HepG2 (cell line): ENCODE measurements around the gene ZNF593OS. TPM values are rescaled to one million over a fixed set of nuclear protein-coding genes. Genes with fewer than 3 reads are reported as not detected.

Source experiments
- ESRRA ChIP-seq: sonication (generic); formaldehyde crosslinking; IDR thresholded peaks from 2 replicates; pipeline ENCODE4 v1.5.1; 2020; ENCODE audit warnings: mild to moderate bottlenecking, low read depth, missing genetic modification reagents
- ETV6 ChIP-seq: sonication (generic); formaldehyde crosslinking; conservative IDR thresholded peaks from 2 replicates; pipeline ENCODE4 v1.4.0; 2020; ENCODE audit warnings: missing genetic modification reagents
- GABPB1 ChIP-seq: IDR thresholded peaks from 2 replicates; pipeline ENCODE4 v1.6.1; 2016; ENCODE audit warnings: mild to moderate bottlenecking, missing genetic modification reagents, moderate library complexity, missing compliant biosample characterization
- HNRNPUL1 ChIP-seq: fragments of 200-400 bp; formaldehyde crosslinking; IDR thresholded peaks from 2 replicates; pipeline ENCODE4 v1.6.1; 2017; ENCODE audit warnings: low read depth, mild to moderate bottlenecking, low read length, moderate library complexity
- JUNB ChIP-seq: sonication (generic); formaldehyde crosslinking; IDR thresholded peaks from 2 replicates; pipeline ENCODE4 v1.8.0; 2022; ENCODE audit warnings: missing genetic modification reagents, mild to moderate bottlenecking, borderline replicate concordance
- KDM6A ChIP-seq: IDR thresholded peaks from 2 replicates; pipeline ENCODE4 v1.6.1; 2016; ENCODE audit warnings: low read depth
- NCOA2 ChIP-seq: sonication (generic); formaldehyde crosslinking; IDR thresholded peaks from 2 replicates; pipeline ENCODE4 v1.8.0; 2022; ENCODE audit warnings: inconsistent platforms
- NFKBIZ ChIP-seq: IDR thresholded peaks from 2 replicates; pipeline ENCODE4 v1.6.1; 2018; ENCODE audit warnings: missing genetic modification reagents, missing compliant biosample characterization
- PAF1 ChIP-seq: IDR thresholded peaks from 2 replicates; pipeline ENCODE4 v1.6.1; 2016; ENCODE audit warnings: missing genetic modification reagents, missing compliant biosample characterization
- REPIN1 ChIP-seq: sonication (generic); formaldehyde crosslinking; IDR thresholded peaks from 2 replicates; pipeline ENCODE4 v1.8.0; 2022; ENCODE audit warnings: missing genetic modification reagents, low read depth, mild to moderate bottlenecking, borderline replicate concordance
- RFX3 ChIP-seq: IDR thresholded peaks from 2 replicates; pipeline ENCODE4 v1.6.1; 2016; ENCODE audit warnings: missing biosample characterization, missing genetic modification reagents
- SIN3A ChIP-seq: IDR thresholded peaks from 2 replicates; pipeline ENCODE4 v1.6.1; 2011; ENCODE audit warnings: low read depth, mild to moderate bottlenecking, control low read depth, low read length, borderline replicate concordance
- ZFP1 ChIP-seq: IDR thresholded peaks from 2 replicates; pipeline ENCODE4 v1.6.1; 2016
- ZNF101 ChIP-seq: sonication (generic); formaldehyde crosslinking; IDR thresholded peaks from 2 replicates; pipeline ENCODE4 v1.4.0; 2020; ENCODE audit warnings: mild to moderate bottlenecking, low read depth, missing genetic modification reagents, borderline replicate concordance
- ZNF44 ChIP-seq: sonication (generic); formaldehyde crosslinking; IDR thresholded peaks from 2 replicates; pipeline ENCODE4 v1.5.1; 2020; ENCODE audit warnings: mild to moderate bottlenecking, missing genetic modification reagents
- ZNF441 ChIP-seq: sonication (generic); formaldehyde crosslinking; IDR thresholded peaks from 2 replicates; pipeline ENCODE4 v1.7.0; 2021; ENCODE audit warnings: missing genetic modification reagents, borderline replicate concordance
- ZNF530 ChIP-seq: sonication (generic); formaldehyde crosslinking; IDR thresholded peaks from 2 replicates; pipeline ENCODE4 v1.5.0; 2020; ENCODE audit warnings: low read depth, mild to moderate bottlenecking, missing genetic modification reagents
- ZNF777 ChIP-seq: sonication (generic); formaldehyde crosslinking; IDR thresholded peaks from 2 replicates; pipeline ENCODE4 v1.4.0; 2020; ENCODE audit warnings: missing genetic modification reagents
- polyA plus RNA-seq, 8 experiments: library from polyadenylated mRNA; depleted of rRNA in 3 of 8; stranded (reverse) in 7 of 8; unstranded in 1 of 8; fragments of >200 nt; fragmentation: Illumina TruSeq in 4 of 8; extraction: Trizol in 4 of 8; gene quantifications; 2 replicates each; pipeline versions ENCODE4 v1.2.1 to v1.2.3, GENCODE V29; 2011 to 2016; ENCODE audit warnings: low read depth in 4 of 8, missing spikeins in 1 of 8, mixed read lengths in 1 of 8; ENCODE audit not compliant: insufficient read depth in 1 of 8
- total RNA-seq, 5 experiments: library from RNA; depleted of rRNA; stranded (reverse); fragments of >200 nt; fragmentation: Illumina TruSeq; extraction: Trizol; gene quantifications; 2 replicates each; pipeline ENCODE4 v1.2.3, GENCODE V29; 2016; ENCODE audit warnings: low read depth in 1 of 5
- TF ChIP-seq, protein P1 (sequence below): sonication (generic); formaldehyde crosslinking; IDR thresholded peaks from 2 replicates; pipeline ENCODE4 v1.8.1; 2023; ENCODE audit warnings: mild to moderate bottlenecking, missing genetic modification reagents, borderline replicate concordance
- TF ChIP-seq, protein P2 (sequence below): sonication (generic); formaldehyde crosslinking; IDR thresholded peaks from 2 replicates; pipeline ENCODE4 v1.4.0; 2020; ENCODE audit warnings: missing genetic modification reagents
- TF ChIP-seq, protein P3 (sequence below): sonication (generic); formaldehyde crosslinking; IDR thresholded peaks from 2 replicates; pipeline ENCODE4 v1.8.0; 2023; ENCODE audit warnings: mild to moderate bottlenecking, missing genetic modification reagents
- TF ChIP-seq, protein P4 (sequence below): sonication (generic); formaldehyde crosslinking; IDR thresholded peaks from 2 replicates; pipeline ENCODE4 v1.4.0; 2020; ENCODE audit warnings: mild to moderate bottlenecking, low read depth, missing genetic modification reagents

Gene ZNF593OS
- total and polyA plus RNA-seq, 2 of the 13 experiments (the other 11 are each of a cell fraction or from before 2014, with no cell fraction given), result not detected

DNA sequence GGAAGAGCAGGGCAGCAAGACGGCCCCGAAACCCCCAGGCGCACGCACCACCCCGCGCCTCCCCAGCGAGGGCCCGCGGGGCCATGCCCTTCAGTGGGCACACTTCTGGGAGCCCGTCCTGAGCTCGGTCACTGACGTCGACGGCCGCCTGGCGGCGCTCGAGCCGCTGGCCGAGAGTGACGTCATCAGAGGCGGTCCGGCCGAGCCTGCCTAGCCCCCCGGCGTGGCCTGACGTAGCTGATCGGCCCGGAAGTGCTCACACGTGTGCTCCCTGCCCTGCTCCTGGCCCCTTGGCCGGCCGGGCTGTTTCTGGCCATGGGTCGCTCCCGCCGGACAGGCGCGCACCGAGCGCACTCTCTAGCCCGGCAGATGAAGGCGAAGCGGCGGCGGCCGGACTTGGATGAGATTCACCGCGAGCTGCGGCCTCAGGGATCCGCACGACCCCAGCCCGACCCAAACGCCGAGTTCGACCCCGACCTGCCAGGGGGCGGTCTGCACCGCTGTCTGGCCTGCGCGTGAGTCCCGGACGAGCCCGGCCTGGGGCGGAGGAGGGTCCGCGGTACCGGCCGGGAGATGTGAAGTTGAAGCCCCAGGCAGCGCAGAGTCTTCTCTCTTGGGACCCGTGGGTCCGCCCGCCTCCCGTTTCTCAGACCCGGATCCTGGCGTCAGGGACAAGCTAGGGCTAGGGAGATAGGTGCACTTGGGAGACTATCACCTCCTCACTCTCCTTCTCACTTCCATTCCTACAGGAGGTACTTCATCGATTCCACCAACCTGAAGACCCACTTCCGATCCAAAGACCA lies 1.8 kb downstream of the ZNF593OS start, which contains the start of gene ZNF593 (continued):
- TF ChIP-seq, protein P1, sequence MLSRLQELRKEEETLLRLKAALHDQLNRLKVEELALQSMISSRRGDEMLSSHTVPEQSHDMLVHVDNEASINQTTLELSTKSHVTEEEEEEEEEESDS (CRISPR knock-in tag), result peak; percentile 83; the same call in 1 of the 2 replicates
- TF ChIP-seq NCOA2 (CRISPR knock-in tag) (peak; percentile 20; the same call in 1 of the 2 replicates), ZNF101 (CRISPR knock-in tag) (no peak), REPIN1 (CRISPR knock-in tag) (peak; percentile 94), ESRRA (peak; percentile 79), ZNF530 (CRISPR knock-in tag) (no peak), ZNF441 (CRISPR knock-in tag) (peak; percentile 79; the same call in 1 of the 2 replicates), RFX3 (CRISPR knock-in tag) (no peak), PAF1 (CRISPR knock-in tag) (no peak), HNRNPUL1 (no peak; the same call in 1 of the 2 replicates), ETV6 (CRISPR knock-in tag) (peak; percentile 61; the same call in 1 of the 2 replicates), GABPB1 (CRISPR knock-in tag) (peak; percentile 98), ZNF777 (CRISPR knock-in tag) (peak; percentile 75), KDM6A (CRISPR knock-in tag) (no peak), JUNB (CRISPR knock-in tag) (no peak; the same call in 1 of the 2 replicates), ZNF44 (CRISPR knock-in tag) (peak; percentile 84; the same call in 1 of the 2 replicates), ZFP1 (CRISPR knock-in tag) (no peak), SIN3A (peak; percentile 94), NFKBIZ (CRISPR knock-in tag) (peak; percentile 73; the same call in 1 of the 2 replicates)
- TF ChIP-seq, protein P2, sequence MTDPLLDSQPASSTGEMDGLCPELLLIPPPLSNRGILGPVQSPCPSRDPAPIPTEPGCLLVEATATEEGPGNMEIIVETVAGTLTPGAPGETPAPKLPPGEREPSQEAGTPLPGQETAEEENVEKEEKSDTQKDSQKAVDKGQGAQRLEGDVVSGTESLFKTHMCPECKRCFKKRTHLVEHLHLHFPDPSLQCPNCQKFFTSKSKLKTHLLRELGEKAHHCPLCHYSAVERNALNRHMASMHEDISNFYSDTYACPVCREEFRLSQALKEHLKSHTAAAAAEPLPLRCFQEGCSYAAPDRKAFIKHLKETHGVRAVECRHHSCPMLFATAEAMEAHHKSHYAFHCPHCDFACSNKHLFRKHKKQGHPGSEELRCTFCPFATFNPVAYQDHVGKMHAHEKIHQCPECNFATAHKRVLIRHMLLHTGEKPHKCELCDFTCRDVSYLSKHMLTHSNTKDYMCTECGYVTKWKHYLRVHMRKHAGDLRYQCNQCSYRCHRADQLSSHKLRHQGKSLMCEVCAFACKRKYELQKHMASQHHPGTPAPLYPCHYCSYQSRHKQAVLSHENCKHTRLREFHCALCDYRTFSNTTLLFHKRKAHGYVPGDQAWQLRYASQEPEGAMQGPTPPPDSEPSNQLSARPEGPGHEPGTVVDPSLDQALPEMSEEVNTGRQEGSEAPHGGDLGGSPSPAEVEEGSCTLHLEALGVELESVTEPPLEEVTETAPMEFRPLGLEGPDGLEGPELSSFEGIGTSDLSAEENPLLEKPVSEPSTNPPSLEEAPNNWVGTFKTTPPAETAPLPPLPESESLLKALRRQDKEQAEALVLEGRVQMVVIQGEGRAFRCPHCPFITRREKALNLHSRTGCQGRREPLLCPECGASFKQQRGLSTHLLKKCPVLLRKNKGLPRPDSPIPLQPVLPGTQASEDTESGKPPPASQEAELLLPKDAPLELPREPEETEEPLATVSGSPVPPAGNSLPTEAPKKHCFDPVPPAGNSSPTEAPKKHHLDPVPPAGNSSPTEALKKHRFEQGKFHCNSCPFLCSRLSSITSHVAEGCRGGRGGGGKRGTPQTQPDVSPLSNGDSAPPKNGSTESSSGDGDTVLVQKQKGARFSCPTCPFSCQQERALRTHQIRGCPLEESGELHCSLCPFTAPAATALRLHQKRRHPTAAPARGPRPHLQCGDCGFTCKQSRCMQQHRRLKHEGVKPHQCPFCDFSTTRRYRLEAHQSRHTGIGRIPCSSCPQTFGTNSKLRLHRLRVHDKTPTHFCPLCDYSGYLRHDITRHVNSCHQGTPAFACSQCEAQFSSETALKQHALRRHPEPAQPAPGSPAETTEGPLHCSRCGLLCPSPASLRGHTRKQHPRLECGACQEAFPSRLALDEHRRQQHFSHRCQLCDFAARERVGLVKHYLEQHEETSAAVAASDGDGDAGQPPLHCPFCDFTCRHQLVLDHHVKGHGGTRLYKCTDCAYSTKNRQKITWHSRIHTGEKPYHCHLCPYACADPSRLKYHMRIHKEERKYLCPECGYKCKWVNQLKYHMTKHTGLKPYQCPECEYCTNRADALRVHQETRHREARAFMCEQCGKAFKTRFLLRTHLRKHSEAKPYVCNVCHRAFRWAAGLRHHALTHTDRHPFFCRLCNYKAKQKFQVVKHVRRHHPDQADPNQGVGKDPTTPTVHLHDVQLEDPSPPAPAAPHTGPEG (CRISPR knock-in tag), result peak; percentile 93
- TF ChIP-seq, protein P3, sequence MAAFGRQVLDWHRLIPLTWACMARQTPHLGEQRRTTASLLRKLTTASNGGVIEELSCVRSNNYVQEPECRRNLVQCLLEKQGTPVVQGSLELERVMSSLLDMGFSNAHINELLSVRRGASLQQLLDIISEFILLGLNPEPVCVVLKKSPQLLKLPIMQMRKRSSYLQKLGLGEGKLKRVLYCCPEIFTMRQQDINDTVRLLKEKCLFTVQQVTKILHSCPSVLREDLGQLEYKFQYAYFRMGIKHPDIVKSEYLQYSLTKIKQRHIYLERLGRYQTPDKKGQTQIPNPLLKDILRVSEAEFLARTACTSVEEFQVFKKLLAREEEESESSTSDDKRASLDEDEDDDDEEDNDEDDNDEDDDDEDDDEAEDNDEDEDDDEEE (CRISPR knock-in tag), result peak; percentile 57; the same call in 1 of the 2 replicates
- TF ChIP-seq, protein P4, sequence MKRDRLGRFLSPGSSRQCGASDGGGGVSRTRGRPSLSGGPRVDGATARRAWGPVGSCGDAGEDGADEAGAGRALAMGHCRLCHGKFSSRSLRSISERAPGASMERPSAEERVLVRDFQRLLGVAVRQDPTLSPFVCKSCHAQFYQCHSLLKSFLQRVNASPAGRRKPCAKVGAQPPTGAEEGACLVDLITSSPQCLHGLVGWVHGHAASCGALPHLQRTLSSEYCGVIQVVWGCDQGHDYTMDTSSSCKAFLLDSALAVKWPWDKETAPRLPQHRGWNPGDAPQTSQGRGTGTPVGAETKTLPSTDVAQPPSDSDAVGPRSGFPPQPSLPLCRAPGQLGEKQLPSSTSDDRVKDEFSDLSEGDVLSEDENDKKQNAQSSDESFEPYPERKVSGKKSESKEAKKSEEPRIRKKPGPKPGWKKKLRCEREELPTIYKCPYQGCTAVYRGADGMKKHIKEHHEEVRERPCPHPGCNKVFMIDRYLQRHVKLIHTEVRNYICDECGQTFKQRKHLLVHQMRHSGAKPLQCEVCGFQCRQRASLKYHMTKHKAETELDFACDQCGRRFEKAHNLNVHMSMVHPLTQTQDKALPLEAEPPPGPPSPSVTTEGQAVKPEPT, result no peak
